Osteoblast (primary cell): ENCODE data around the gene FRMD4A. TPM values are rescaled to one million over a fixed set of nuclear protein-coding genes. Genes with fewer than 3 reads are reported as not detected.

Experiments
- DNase-seq: peaks from one replicate; pipeline ENCODE4 v3.0.0; 2011; ENCODE audit warnings: low spot score, mixed read lengths; ENCODE audit not compliant: insufficient read length; ENCODE audit errors: missing footprints
- H2AFZ ChIP-seq: 2 replicates; pipeline ENCODE4 v1.6.0; 2011; ENCODE audit warnings: mild to moderate bottlenecking, low read length
- H3K27ac ChIP-seq: 2 replicates; pipeline ENCODE4 v1.5.1; 2011; ENCODE audit warnings: mild to moderate bottlenecking, low read depth, low read length, moderate library complexity
- H3K27me3 ChIP-seq: 2 replicates; pipeline ENCODE4 v1.6.0; 2012; ENCODE audit warnings: mild to moderate bottlenecking, control low read depth, inconsistent platforms, low read length, moderate library complexity; ENCODE audit not compliant: insufficient read depth
- H3K36me3 ChIP-seq: 2 replicates; pipeline ENCODE4 v1.5.1; 2011; ENCODE audit warnings: mild to moderate bottlenecking, low read length, control low read depth, moderate library complexity; ENCODE audit not compliant: insufficient read depth
- H3K4me1 ChIP-seq: 2 replicates; pipeline ENCODE4 v1.5.1; 2011; ENCODE audit warnings: mild to moderate bottlenecking, low read length, control low read depth, moderate library complexity; ENCODE audit not compliant: insufficient read depth
- H3K4me2 ChIP-seq: 2 replicates; pipeline ENCODE4 v1.6.0; 2011; ENCODE audit warnings: mild to moderate bottlenecking, low read length; ENCODE audit not compliant: insufficient read depth
- H3K4me3 ChIP-seq: fragments of 200-600 bp; sonication (generic); 3 replicates; pipeline ENCODE4 v1.5.1; 2012; ENCODE audit warnings: mild to moderate bottlenecking, low read length, inconsistent platforms; ENCODE audit not compliant: insufficient read depth
- H3K79me2 ChIP-seq: 2 replicates; pipeline ENCODE4 v1.6.0; 2012; ENCODE audit warnings: mild to moderate bottlenecking, low read length, control low read depth, inconsistent platforms; ENCODE audit not compliant: insufficient read depth
- H3K9me3 ChIP-seq: 2 replicates; pipeline ENCODE4 v1.5.1; 2011; ENCODE audit warnings: low read depth, low read length, control low read depth
- H4K20me1 ChIP-seq: 2 replicates; pipeline ENCODE4 v1.6.0; 2012; ENCODE audit warnings: mild to moderate bottlenecking, low read length, control low read depth; ENCODE audit not compliant: insufficient read depth
- CTCF ChIP-seq: IDR thresholded peaks from 2 replicates; pipeline ENCODE4 v1.5.1; 2011; ENCODE audit warnings: mild to moderate bottlenecking, low read depth, low read length, moderate library complexity; ENCODE audit errors: extremely low read depth
- total RNA-seq: library from RNA; depleted of rRNA; stranded (reverse); fragments of >200 nt; gene quantifications from 2 replicates; pipeline ENCODE4 v1.2.3, GENCODE V29; 2012

FRMD4A gene
- total RNA-seq, 1 donor: 41.3 TPM

GRCh38 chr10:14066106-14066505 is 264.6 kb downstream of the FRMD4A start:
- no peaks in the 10 kb centered on the region for H4K20me1 ChIP-seq
- H3K4me1 ChIP-seq: peaks cover 20% of the 10 kb centered on the region
- H3K27me3 ChIP-seq: no peaks in the 10 kb centered on the region
- no peak overlapping the region for H3K4me3 ChIP-seq
- H3K36me3 ChIP-seq: no peaks in the 10 kb centered on the region
- no peaks in the 10 kb centered on the region for H3K9me3 ChIP-seq
- H2AFZ ChIP-seq: no peak overlapping the region
- no peak overlapping the region for H3K27ac ChIP-seq
- no peaks in the 10 kb centered on the region for H3K79me2 ChIP-seq
- no peak for DNase-seq
- H3K4me2 ChIP-seq: no peak overlapping the region
- no peak for TF ChIP-seq CTCF

GRCh38 chr10:14063531-14064285 is 267.0 kb downstream of the FRMD4A start:
- no peaks in the 10 kb centered on the region for H3K36me3 ChIP-seq
- DNase-seq: peak; percentile 76
- no peaks in the 10 kb centered on the region for H3K9me3 ChIP-seq
- no peaks in the 10 kb centered on the region for H3K27me3 ChIP-seq
- peak overlapping the region; percentile 82 for H3K27ac ChIP-seq
- no peaks in the 10 kb centered on the region for H4K20me1 ChIP-seq
- H3K4me2 ChIP-seq: peak overlapping the region; percentile 78
- peaks cover 33% of the 10 kb centered on the region for H3K4me1 ChIP-seq
- peak overlapping the region; percentile 46 for H3K4me3 ChIP-seq
- TF ChIP-seq CTCF: no peak
- peak overlapping the region; percentile 44 for H2AFZ ChIP-seq
- H3K79me2 ChIP-seq: no peaks in the 10 kb centered on the region

- Histone ChIP-seq H3K79me2 (no peaks in the 10 kb centered on the region), H2AFZ (no peak overlapping the region), H3K4me1 (peaks cover 33% of the 10 kb centered on the region), H3K9me3 (no peaks in the 10 kb centered on the region), H3K27me3 (no peaks in the 10 kb centered on the region), H3K36me3 (no peaks in the 10 kb centered on the region), H3K4me2 (no peak overlapping the region), H4K20me1 (no peaks in the 10 kb centered on the region), H3K4me3 (no peak overlapping the region), H3K27ac (no peak overlapping the region)
- no peak for DNase-seq
- no peak for TF ChIP-seq CTCF
Observed at GRCh38 chr10:14062528-14063260, 268.0 kb downstream of the FRMD4A start.

- H3K36me3 ChIP-seq: no peaks in the 10 kb centered on the region
- TF ChIP-seq CTCF: no peak
- no peak overlapping the region for H3K4me3 ChIP-seq
- H3K79me2 ChIP-seq: no peaks in the 10 kb centered on the region
- H3K9me3 ChIP-seq: no peaks in the 10 kb centered on the region
- no peaks in the 10 kb centered on the region for H4K20me1 ChIP-seq
- no peak overlapping the region for H2AFZ ChIP-seq
- H3K27me3 ChIP-seq: no peaks in the 10 kb centered on the region
- H3K27ac ChIP-seq: peak overlapping the region; percentile 71
- H3K4me2 ChIP-seq: peak overlapping the region; percentile 19
- peaks cover 46% of the 10 kb centered on the region for H3K4me1 ChIP-seq
- no peak for DNase-seq
Observed at GRCh38 chr10:14060320-14061070, 270.2 kb downstream of the FRMD4A start.
